GM12891 (cell line): Measurements from ENCODE around the gene ZNRF1.
"Not testable (repeated sequence)": the region's sequence is repeated elsewhere in the genome, so short reads cannot be mapped to it uniquely, and the experiment has no call there.

ENCODE experiments used
- DNase-seq: peaks from one replicate; pipeline ENCODE4 v3.0.0; 2011; ENCODE audit warnings: low spot score; ENCODE audit not compliant: insufficient read length
- FAIRE-seq: peaks from 2 replicates; lab custom pipeline; 2011; peaks lifted over from hg19 to GRCh38; lab: Jason Lieb, UNC
- PAX5 ChIP-seq: IDR thresholded peaks from 2 replicates; pipeline ENCODE4 v1.6.1; 2011; ENCODE audit warnings: low read length, moderate library complexity, mild to moderate bottlenecking; ENCODE audit not compliant: insufficient read depth, severe bottlenecking
- POLR2A ChIP-seq: IDR thresholded peaks from 2 replicates; pipeline ENCODE4 v1.6.1; 2011; ENCODE audit warnings: low read depth, low read length, control low read depth
- POLR2AphosphoS5 ChIP-seq: IDR thresholded peaks from 2 replicates; pipeline ENCODE4 v1.6.1; 2011; ENCODE audit warnings: low read depth, low read length, control low read depth
- POU2F2 ChIP-seq: IDR thresholded peaks from 2 replicates; pipeline ENCODE4 v1.6.1; 2011; ENCODE audit warnings: low read depth, mild to moderate bottlenecking, control low read depth, low read length, moderate library complexity
- SPI1 ChIP-seq: IDR thresholded peaks from 2 replicates; pipeline ENCODE4 v1.6.1; 2011; ENCODE audit warnings: low read depth, low read length, control low read depth
- TAF1 ChIP-seq: IDR thresholded peaks from 2 replicates; pipeline ENCODE4 v1.6.1; 2011; ENCODE audit warnings: low read depth, low read length, control low read depth

Gene ZNRF1

DNA sequence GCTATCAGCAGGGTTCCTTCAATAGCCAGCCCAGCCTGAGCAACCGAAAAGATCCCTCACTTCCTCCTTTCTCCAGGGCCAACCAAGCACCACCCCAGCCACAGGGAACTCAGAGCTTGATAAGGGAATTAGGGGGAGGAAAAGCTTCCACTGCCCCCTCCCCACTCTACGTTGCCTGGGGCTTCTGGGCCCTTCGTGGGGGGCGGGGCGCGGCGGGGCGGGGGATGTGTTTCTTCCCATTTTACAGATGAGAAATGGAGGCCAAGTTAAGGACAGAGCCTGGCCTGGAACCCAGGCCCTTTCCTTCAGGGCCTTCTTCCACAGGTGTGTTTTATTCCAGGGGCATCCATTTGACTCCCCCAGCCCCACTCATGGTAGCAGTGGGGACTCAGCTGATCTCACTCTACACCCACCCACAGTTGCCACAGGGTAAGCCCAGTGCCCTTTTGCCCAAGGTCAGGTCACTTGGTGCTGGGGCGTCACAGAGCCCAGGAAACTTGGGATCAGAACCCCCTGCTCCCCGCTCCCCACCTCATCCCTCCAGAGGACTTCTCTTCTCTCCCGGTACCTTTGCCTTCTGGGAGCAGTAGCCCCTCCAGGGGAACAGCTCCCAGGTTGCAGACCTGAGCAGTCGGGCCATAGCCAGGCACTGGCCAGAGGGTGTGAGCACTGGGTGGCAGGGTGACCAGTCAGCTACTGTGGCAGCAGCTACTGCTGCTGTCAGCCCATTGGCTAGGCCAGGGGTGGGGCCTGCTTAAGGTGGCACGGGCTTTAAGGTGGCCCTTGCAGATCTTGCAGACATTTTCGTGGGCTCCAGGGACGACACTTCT, 117.5 kb downstream of the ZNRF1 start, which contains the start of gene LDHD:
Gene LDHD, minus strand, starts transcription at position 700 of the 830 bp plus-strand sequence. Its CDS starts 60 bp downstream, at position 640.
- no peak for DNase-seq

DNA sequence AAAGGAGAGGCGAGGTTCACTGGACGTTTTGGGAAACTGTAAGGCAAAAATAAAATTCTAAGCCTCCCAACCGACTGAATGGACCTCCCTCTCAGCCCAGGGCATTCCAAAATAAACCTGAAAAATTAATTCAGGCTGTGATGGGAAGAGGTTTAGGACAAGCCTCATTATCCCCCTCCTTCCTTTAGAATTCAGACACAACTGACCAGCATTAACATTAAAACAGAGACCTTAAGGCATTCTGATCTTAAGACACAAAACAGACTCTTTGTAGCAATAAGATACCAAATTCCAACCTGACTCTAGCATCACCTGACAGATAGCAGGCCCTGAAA, 118.1 kb downstream of the ZNRF1 start:
- TF ChIP-seq SPI1 (no peak), POU2F2 (no peak), PAX5 (no peak), TAF1 (no peak), POLR2AphosphoS5 (no peak), POLR2A (no peak)
- FAIRE-seq (no peak), DNase-seq (no peak)

More for the DNA sequence above, 117.5 kb downstream of the ZNRF1 start, which contains the start of gene LDHD:
- FAIRE-seq = no peak
- TF ChIP-seq POLR2A (no peak), POU2F2 (no peak), POLR2AphosphoS5 (no peak), SPI1 (peak; percentile 37)

DNA sequence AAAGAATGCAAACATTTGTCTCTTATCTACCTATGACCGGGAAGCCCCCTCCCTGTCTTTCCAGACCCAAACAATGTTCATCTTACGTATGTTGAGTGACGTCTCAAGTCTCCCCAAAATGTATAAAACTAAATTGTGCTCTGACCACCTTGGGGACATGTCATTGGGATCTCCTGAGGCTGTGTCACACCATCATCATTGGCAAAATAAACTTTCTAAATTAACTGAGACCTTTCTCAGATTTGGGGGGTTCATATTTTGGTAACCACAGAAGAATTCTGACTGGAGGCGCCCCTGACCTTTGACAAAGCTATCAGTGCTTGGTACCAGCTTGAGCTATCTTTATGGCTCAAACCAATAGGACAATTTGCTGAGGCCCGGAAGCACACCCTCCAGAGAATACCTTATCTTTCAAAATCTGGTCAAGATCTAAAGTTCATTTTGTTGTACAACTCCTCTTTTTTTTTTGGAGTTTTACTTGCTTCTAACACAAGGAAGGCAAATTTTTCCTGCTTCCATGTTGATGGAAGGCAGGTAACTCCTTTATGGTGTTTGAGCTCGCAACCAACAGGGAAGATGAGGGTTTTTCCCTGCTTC, 120.2 kb downstream of the ZNRF1 start:
- DNase-seq = no peak
- TF ChIP-seq TAF1 (no peak), POLR2AphosphoS5 (no peak), PAX5 (no peak), SPI1 (no peak), POU2F2 (no peak)
- FAIRE-seq = no peak

DNA sequence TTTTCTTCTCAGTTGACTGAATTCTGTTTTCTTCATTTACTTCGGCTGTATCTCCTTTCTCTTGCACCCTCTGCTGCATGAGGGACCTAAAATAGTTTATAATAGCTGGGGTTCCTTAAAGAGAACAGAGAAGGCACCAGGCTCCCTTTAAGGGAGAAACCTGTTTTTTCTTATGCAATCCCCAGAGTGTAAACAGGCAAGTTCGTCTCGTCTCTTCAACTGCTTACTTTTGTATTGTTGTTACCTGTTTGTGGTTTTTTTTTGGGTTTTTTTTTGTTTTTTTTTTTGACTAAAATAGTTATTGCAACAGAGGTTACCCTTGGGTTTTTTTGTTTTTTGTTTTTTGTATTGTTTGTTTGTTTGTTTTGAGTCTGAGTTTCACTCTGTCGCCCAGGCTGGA, 121.4 kb downstream of the ZNRF1 start:
- FAIRE-seq = no peak
- no peak for TF ChIP-seq POLR2A
- no peak for TF ChIP-seq SPI1
- TF ChIP-seq POLR2AphosphoS5 = no peak
- TF ChIP-seq TAF1 = no peak
- TF ChIP-seq PAX5 = no peak
- no peak for TF ChIP-seq POU2F2
- DNase-seq = no peak

DNA sequence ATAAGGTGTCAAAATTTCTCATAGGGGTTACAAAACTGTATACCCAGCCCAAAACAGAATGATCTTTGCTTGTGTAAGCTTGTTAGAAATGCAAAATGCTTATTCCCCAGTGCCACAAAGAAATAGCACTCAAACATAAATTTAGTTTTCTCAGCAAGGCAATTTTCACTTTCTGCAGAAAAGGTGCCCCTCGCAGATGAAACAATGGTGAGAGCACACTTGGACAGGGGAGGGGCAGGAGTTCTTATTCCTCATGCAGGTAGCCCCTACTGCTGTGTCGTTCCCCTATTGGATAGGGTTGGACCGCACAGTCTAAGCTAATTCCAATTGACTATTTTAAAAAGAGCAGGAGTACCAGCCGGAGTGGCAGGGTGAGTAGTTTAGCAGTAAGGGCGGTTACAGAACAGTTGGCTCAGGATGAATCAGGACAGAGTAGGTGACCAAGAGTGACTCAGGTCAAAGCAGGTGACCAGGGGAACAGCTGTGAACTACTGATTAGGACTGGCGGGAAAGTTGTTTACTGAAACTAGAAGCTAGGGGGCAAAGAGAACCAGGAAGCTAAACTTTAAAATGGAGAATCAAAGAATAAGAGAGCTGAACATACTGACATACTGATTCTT, 123.2 kb downstream of the ZNRF1 start:
- no peak for FAIRE-seq
- no peak for DNase-seq
- no peak for TF ChIP-seq POU2F2
- no peak for TF ChIP-seq POLR2AphosphoS5
- no peak for TF ChIP-seq SPI1
- TF ChIP-seq POLR2A = no peak
- TF ChIP-seq TAF1 = no peak
- no peak for TF ChIP-seq PAX5

DNA sequence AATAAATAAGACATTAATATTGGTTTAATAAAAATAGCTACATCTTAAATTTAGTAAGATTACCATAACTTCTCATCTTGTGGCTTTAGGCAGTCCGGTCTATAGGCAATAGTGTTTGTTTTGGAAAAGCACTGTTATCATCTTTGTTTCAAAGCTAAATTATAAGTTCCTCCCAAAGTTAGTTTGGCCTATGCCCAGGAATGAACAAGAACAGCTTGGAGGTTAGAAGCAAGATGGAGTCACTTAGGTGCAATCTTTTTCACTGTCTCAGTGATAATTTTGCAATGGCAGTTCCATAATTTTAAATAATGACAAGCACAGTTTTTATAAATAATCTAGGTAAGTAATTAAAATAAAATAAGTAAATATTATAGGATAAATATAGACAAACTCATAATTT, 123.8 kb downstream of the ZNRF1 start:
- TF ChIP-seq POU2F2 = no peak
- TF ChIP-seq SPI1 = no peak
- TF ChIP-seq TAF1 = no peak
- TF ChIP-seq POLR2AphosphoS5 = no peak
- TF ChIP-seq POLR2A = no peak
- TF ChIP-seq PAX5 = no peak
- DNase-seq (no peak), FAIRE-seq (no peak)

DNA sequence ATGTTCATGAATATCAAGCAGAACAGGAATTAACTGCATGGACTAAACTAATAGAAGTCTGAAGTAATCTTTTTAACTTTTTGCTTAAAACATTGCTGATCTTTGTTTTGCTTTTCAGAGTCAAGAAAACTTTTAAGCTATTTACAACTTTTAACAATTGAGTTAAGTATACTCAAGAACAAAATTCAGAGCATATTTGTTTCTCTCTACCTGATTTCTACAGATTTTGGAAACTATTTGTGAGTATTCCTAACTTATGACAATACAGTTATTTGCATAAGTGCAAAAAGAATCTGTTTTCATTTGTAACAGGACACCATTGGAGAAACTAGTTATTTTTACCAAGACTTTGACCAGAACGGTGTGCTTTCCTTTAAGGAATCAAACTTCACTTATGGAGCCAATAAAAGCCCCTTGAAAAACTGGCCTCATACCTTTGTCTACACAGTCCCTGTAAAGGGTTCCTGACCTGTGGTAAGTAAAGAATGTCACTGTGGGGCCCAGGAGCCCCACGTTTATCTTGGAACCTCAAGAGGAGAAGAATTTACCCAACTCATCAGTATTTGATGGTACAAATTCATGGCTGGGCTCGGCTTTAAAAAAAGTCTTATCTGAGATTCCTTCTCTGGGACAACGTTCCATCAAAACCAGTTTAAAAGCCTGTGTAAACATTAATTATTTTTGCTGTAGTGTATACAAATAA, 129.0 kb downstream of the ZNRF1 start:
- FAIRE-seq = no peak

DNA sequence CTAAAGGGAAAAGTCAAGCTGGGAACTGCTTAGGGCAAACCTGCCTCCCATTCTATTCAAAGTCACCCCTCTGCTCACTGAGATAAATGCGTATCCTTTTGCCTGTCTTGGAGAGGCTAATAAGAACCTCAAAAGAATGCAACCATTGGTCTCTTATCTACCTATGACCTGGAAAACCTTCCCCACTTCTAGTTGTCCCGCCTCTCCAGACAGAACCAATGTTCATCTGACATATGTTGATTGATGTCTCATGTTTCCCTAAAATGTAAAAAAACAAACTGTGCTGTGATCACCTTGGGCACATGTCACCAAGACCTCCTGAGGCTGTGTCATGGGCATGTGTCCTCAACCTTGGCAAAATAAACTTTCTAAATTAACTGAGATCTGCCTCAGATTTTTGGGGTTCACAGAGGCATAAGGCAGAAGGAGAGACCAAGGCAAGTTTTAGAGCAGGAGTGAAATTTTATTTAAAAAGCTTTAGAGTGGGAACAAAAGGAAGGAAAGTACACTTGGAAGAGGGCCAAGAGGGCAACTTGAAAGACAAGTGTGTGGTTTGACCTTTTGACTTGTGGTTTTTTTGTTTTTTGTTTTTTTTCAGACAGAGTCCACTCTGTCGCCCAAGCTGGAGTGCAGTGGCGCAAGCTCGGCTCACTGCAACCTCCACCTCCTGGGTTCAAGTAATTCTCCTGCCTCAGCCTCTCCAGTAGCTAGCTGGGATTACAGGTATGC, 130.8 kb downstream of the ZNRF1 start:
- not testable (repeated sequence) for DNase-seq, FAIRE-seq

More for the DNA sequence above, 129.0 kb downstream of the ZNRF1 start:
- DNase-seq = no peak
- TF ChIP-seq SPI1 (no peak), PAX5 (no peak), POLR2A (no peak), TAF1 (no peak), POLR2AphosphoS5 (no peak), POU2F2 (no peak)

DNA sequence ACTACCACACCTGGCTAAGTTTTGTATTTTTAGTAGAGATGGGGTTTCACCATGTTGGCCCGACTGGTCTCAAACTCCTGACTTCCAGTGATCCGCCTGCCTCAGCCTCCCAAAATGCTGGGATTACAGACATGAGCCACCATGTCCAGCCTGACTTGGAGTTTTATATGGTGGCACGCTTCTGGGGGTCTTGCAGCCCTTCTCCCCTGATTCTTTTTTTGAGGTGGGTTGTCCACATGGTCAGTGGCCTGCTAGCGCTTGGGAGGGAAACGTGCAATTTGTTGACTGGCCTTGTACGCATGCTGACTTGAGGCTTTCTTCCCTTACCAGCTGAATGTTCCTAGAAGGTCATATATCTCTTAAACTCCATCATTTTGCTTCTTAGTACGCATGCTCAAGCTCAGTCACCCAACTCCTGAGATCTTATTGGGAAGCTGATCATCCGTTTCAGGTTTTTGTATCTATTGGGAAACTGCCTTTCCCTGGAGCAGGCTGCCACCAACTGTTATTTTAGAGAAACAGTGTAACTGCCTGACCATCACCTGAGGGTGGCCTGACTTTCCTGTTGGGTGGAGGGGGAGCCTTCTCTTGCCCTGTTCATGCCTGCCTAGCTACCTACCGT, 131.4 kb downstream of the ZNRF1 start:
- TF ChIP-seq TAF1 (no peak), SPI1 (no peak), PAX5 (no peak), POLR2AphosphoS5 (no peak), POLR2A (no peak), POU2F2 (no peak)
- FAIRE-seq (no peak), DNase-seq (no peak)
